ENCODE measurements around the gene NXN.
"Not testable (repeated sequence)": the region's sequence is repeated elsewhere in the genome, so short reads cannot be mapped to it uniquely, and the experiment has no call there.

NXN gene

DNA sequence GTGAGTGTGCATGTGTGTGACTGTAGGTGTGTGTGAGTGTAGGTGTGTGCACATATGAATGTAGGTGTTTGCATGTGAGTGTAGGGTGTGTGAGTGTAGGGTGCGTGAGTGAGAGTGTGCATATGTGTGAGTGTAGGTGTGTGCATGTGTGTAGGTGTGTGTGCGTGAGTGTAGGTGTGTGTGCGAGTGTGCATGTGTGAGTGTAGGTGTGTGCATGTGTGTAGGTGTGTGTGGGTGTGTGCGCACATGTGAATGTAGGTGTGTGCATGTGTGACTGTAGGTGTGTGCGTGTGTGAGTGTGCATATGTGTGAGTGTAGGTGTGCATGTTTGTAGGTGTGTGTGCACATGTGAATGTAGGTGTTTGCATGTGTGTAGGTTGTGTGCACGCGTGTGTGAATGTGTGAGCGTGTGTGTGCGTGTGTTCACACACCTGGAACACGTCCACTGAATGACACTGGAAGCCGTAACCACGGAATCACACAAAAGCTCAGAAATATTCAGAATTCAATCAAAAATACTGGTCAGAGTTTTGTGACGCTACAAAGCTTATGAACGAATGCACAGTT is 166.9 kb downstream of the NXN start:
- TF ChIP-seq CTCF (IDR thresholded peaks at IDR 0.05; ENCODE audit: extremely low read depth, missing control alignments): no peak

DNA sequence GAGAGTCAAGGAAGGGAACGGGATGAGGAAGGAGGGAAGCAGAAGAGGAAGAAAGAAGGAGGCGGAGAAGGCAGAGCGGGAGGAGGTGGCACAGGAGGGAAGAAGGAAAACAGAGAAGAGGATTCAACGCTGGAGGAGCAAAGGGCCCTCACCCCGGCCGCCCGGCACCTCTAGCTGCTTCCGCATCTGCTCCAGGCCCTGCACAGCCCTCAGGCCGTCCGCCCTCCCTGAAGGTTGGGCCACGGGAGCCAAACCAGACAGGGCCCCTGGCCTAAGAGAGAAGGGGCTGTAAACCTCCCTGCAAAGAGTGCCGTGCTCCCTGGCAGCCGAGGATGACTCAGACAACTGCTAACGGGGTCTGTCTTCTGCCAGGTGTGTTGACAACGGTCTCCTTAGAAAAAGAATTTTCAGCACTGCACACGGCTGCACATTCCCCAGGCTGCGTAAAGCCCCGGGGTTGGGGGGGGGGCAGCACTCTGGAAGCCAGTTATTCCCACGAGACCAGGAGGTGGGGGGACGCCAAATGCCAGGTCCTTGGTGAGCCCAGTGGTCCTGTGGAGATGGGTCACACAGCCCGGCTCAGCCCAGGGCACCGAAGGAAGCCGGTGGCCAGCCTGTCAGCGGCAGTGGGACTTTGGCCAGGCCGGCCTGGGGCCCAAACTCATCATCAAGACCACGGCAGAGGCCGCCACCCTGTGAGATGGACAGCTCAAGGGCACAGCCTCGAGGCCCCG is 168.4 kb downstream of the NXN start:
- TF ChIP-seq CTCF (IDR thresholded peaks at IDR 0.05; ENCODE audit: extremely low read depth, missing control alignments): no peak
- no peak for DNase-seq (ENCODE audit: low spot score)

More for the DNA sequence above, 166.9 kb downstream of the NXN start:
- DNase-seq (ENCODE audit: low spot score): no peak

- no peak for TF ChIP-seq CTCF (IDR thresholded peaks at IDR 0.05; ENCODE audit: extremely low read depth, missing control alignments)
- no peak for DNase-seq (ENCODE audit: low spot score)
Measured at GRCh38 chr17:807523-808294, 171.9 kb downstream of the NXN start.

DNA sequence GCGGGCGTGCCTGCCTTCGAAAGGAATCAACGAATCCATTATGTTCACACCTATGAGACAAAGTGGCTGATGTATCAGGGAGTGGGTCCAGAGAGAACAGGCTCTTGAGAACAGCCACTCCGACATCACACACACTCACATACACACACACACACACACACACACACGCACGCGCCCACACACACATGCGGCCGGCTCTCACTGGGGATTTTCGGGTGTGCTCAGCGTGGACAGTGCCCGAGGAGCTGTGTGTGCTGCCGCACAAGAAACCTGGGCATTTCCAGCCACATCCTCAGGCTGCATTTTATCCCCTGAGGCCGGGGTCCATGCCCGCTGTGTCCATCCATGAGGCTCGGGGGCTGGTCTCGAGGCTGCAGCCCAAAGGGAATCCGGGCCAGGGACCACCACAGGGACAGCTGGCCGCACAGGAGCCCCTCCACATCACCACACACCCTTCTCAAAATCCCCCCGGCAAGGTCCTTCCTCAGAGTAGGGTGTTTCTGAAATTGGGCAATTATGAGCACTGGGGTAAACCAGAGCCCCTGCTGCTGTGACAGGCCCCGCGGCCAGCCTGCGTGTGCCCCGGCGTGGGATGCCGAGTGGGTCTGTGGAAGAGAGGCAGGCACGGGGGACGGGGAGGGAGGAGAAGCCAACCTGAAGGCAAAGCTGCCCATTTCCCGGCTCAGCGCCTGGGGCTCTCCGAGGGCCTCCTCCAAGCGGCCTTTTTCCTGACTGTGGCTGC is 172.6 kb downstream of the NXN start:
- no peak for TF ChIP-seq CTCF (IDR thresholded peaks at IDR 0.05; ENCODE audit: extremely low read depth, missing control alignments)
- DNase-seq (ENCODE audit: low spot score): no peak

DNA sequence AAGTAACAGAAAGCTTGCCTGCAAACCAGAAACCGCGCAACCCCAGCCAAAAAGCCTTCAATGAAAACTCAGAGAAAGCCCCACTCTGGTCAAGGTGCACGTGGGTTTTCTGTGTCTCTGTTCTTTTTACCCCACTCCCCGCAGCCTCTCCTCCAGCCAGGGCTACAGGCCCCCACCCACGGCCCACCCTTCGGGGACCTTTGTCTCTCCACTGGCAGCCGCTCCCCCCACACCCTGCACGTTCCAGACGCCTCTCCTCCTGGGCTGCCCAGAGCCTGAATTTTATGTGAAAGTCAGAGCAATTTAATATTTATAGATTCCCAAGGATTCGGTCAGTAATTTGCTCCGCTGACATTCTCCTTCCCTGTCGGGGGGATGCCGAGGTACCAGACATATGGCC is 173.2 kb downstream of the NXN start:
- TF ChIP-seq CTCF (IDR thresholded peaks at IDR 0.05; ENCODE audit: extremely low read depth, missing control alignments): no peak
- no peak for DNase-seq (ENCODE audit: low spot score)

DNA sequence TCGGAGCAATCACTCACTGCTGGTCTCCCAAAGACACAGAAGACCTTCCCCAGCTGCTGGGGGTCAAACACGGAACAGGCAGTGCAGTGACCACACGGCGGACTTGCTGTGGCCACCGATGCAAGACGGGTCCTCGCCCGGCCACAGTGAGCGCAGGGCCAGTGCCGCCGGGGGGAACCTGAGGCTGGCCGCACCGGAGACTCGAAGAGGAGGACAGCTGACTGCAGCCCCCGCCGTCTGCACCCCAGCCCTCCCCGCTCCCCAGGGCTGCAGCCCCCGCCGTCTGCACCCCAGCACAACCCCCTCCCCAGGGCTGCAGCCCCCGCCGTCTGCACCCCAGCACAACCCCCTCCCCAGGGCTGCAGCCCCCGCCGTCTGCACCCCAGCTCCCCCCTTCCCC is 173.7 kb downstream of the NXN start:
- DNase-seq (ENCODE audit: low spot score): not testable (repeated sequence)

DNA sequence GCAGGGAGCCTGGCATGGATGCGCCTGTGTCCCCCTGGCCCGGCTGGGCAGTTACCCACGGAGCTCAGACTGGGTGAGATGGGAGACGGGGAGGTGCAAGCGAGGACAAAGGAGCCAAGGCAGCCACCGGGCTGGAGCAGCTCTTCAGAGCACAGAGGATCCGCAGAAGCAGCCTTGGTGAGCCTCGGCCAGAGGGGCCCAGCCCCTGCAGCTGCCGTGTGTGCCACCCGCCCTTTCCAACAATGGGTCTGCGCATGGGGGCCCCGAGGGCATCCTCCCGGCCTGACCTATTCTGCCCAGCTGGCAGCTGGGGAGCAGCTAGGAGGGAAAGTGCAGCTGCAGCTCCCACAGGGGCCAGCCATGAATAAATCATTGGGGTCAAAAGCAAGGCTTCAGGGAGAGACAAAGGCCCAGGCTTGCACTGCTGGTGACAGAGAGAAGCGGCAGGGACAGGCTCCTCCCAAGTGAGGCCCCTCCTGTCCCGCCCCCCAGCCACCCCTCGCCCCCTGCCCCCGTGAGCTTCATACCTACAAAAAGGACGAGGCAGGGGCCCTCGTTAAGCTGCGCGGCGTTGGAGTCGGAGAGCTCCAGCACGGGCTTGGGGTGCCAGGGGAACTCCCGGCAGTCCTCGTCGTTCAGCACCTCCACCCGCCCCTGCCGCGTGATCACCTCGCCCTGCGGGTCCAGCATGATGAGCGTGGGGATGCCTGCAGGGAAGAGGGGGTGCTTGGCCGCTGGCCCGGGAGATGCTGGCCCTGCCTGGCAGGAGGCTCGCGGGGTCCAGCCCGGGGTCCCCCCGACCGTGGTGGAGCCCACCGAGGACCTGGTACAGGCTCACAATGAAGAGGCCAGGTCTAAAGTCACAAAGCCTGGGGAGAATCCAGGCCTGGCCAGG is 174.8 kb downstream of the NXN start:
- DNase-seq (ENCODE audit: low spot score): no peak
- TF ChIP-seq CTCF (IDR thresholded peaks at IDR 0.05; ENCODE audit: extremely low read depth, missing control alignments): no peak

Data from GM20000 (cell line).